Fibroblast of peridontal ligament (primary cell): Measurements from ENCODE around the gene TMEM54.

Experiments used
- DNase-seq: peaks from one replicate; pipeline ENCODE4 v3.0.0-alpha.2; 2010; ENCODE audit errors: extremely low read depth

TMEM54 gene

GRCh38 chr1:32900956-32901822 lies at the start of gene TMEM54:
TMEM54 (minus strand) TSS chr1:32901389; CDS start chr1:32901238, 151 bp downstream.
- no peak for DNase-seq

- DNase-seq, result no peak
These were observed 48.3 kb upstream of the TMEM54 start for GRCh38 chr1:32949519-32949918.

- no peak for DNase-seq
These were observed 47.7 kb upstream of the TMEM54 start for GRCh38 chr1:32948905-32949304.

- DNase-seq, result no peak
These were observed 47.2 kb upstream of the TMEM54 start for GRCh38 chr1:32948390-32948722.

GRCh38 chr1:32947669-32948389 lies 46.6 kb upstream of the TMEM54 start:
- DNase-seq, result no peak

GRCh38 chr1:32946413-32946812 lies 45.2 kb upstream of the TMEM54 start:
- DNase-seq, result no peak

- DNase-seq, result no peak
These were observed 43.0 kb upstream of the TMEM54 start for GRCh38 chr1:32944180-32944579.

GRCh38 chr1:32939655-32940371 lies 38.6 kb upstream of the TMEM54 start:
- DNase-seq, result peak; percentile 90

GRCh38 chr1:32937061-32937460 lies 35.9 kb upstream of the TMEM54 start:
- DNase-seq, result no peak

- DNase-seq, result no peak
These were observed 33.3 kb upstream of the TMEM54 start for GRCh38 chr1:32934535-32934934.

GRCh38 chr1:32933742-32934322 lies 32.6 kb upstream of the TMEM54 start:
- peak; percentile 12 for DNase-seq

- DNase-seq, result no peak
These were observed 30.6 kb upstream of the TMEM54 start for GRCh38 chr1:32931760-32932159.

- DNase-seq, result no peak
These were observed 28.2 kb upstream of the TMEM54 start for GRCh38 chr1:32929366-32929765.

GRCh38 chr1:32928715-32929114 lies 27.5 kb upstream of the TMEM54 start:
- no peak for DNase-seq

GRCh38 chr1:32928285-32928684 lies 27.1 kb upstream of the TMEM54 start:
- no peak for DNase-seq

GRCh38 chr1:32927441-32927840 lies 26.3 kb upstream of the TMEM54 start:
- no peak for DNase-seq

- DNase-seq, result no peak
These were observed 25.4 kb upstream of the TMEM54 start for GRCh38 chr1:32926562-32926961.

- DNase-seq, result no peak
These were observed 24.4 kb upstream of the TMEM54 start for GRCh38 chr1:32925403-32926162.

GRCh38 chr1:32924881-32925344 lies 23.7 kb upstream of the TMEM54 start:
- no peak for DNase-seq

- DNase-seq, result no peak
These were observed 19.6 kb upstream of the TMEM54 start for GRCh38 chr1:32920833-32921232.
